T-helper 2 cell treated with Interferon-gamma antibody and Interleukin-4, amounts not matched to agents 100 ng/mL and 5 ng/mL, for 36 hours (primary cell): ENCODE measurements around the gene GNAI3. TPM values are rescaled to one million over a fixed set of nuclear protein-coding genes. Genes with fewer than 3 reads are reported as not detected.

Experiments used
- intact Hi-C: fragments of 100-400 bp; cut with micrococcal nuclease; formaldehyde crosslinking; loops from one replicate; pipeline ENCODE4 v1.15.1; 2023
- total RNA-seq: library from RNA; stranded (reverse); gene quantifications from 2 replicates; pipeline ENCODE4 v1.2.3, GENCODE V29; 2022

Gene GNAI3
- total RNA-seq, 1 donor from 2014 or later, result 9.5 TPM

- intact Hi-C loops, result no loop called here
Measured at GRCh38 chr1:109523706-109524105, 24.7 kb upstream of the GNAI3 start.

DNA sequence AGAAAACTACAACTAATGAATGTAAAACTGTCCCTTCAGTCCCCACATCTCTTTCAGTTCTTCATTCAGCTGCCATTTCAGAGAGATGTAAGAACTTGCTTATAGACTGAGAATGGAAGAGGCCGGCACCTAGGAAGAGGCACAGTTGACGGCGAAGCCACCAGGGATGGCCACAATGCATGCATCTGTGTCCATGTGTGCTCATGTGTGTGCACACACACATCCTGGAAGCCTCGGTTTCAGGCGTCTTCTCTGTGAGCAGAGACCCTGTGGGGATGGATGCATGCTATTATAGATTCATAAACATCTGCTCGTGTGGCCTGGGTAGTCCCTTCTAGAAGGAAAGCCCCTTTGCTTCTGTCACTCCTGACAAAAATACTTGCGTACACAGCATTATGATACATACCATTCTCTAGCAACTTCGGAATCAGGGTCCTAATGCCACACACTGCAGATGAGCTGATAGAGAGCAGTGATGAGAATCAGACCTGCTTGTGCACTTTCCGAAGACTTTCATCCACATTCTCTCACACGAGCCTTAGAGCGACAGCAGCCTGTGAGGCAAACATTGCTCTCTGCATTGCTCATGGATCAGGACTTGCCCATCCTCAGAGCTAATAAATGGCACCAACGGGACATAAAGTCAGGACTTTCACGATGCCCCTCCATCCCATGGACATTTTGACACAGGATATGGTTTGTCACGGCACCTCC lies 21.2 kb upstream of the GNAI3 start:
- intact Hi-C loops, result no loop called here

DNA sequence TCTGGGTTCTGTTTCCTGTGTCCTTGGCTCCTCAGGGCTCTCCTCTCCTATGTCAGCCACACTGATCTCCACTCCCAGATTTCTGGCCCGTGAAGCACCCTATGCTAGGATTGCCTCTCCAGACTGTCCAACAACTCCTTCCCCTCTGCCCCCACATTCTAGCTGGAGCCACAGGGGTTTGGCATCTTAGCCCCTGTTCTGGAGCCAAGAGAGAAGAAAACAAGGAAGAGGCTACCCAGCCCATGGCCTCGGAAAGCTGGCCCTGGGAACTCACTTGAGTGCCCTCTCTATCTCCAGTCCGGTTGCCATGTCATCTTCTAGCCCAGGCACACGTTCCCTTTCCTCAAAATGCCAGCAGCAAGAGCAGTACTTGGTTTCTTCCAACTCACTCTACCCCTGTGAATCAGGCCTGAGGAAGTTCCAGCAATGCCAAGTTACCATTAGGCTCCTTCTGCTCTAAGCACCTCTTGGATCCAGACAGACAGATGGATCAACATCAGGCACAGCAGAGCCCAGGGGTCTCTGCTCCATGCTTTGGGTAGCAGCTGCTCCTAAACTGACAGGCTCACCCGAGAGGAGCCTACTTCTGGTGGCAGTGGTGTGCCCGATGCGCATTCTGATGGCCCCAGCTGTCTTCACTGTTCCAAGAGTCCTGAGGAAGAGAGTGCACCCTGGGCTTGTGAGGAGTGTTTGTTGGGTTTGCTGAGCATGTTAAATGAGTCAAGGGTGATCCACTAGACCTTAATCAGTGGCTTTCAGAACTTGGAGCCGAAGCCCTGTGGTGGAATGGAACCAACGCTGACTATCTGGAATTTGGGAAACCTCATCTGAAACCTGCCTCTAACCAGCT lies 20.3 kb upstream of the GNAI3 start:
- intact Hi-C loops, result no loop called here

DNA sequence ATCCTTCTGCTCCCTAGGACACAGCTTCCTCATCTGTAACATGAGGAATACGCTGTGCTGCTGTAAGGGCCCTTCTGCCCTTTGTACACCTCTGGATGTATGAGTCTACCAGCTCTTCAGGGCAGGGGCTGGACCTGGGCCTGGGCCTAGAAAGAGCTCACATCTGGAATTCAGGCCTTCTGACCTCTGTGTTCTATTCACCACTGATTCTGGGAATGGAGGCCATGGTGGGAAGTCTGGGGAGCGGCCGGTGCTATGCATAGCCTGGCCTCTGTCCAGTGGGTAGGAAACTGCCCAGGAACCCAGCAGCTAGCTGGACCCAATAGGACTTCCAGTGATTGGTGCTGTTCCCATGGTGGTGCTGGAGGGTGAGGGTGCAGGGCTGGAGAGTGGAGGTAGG lies 19.7 kb upstream of the GNAI3 start:
- intact Hi-C loops, result no loop called here

DNA sequence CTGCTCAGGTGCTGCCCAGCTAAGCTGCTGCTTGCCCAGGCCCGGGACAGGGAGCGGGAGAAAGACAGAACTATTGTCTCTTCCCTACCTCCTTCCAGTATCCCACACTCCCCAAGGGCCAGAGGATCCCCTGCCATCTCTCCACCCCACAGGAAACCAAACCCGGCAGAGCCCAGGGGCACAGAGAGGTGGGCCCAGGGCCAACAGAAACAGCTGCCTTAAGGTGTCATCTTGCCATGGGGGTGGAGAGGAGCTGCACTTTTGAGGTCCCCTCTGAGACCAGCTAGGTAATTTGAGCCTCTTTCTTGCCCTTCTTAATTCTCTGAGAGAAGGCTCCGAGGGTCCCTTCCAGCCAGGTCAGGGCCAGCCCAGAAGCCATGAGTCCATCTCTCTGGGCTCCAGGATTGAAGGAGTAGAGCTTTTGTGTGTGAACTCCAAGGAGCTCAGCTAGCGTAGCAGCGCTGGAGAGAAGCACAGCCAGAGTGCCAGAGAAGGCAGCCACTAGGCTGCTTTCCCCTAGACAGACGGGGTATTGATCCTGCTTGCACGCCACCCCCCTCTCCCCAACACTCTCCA lies 18.4 kb upstream of the GNAI3 start:
- intact Hi-C loops, result no loop called here

DNA sequence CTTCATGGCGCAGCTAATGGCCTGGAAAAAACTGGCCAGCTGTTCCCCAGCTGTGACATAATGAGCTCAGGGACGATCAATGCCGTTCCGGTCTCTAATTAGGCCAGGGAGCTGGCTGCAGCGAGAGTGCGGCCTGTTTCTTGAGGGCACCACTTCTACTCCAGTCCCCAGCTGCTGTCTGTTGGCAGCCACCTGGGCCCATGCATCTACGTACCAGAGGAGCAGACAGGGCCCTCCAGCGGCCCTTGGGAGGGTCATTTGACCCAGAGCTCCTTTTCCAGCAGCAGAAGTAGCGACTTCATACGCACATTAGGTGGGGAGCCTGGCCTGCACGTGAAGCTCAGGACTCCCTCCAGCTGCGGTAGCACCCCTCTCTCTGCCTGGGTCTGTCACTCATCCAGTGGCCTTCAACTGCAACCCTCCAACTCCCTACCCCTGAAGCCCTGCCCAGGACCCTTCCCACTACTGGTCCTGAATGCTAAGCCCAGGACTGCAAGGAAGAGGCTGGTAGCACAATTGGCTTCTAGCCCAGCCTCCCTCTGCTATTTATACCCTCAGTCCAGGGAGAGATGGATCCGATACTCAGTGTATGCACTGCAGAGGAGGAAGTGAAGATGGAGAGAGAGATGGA lies 17.8 kb upstream of the GNAI3 start:
- intact Hi-C loops, result no loop called here

GRCh38 chr1:109531380-109531779 lies 17.0 kb upstream of the GNAI3 start:
- intact Hi-C loops, result no loop called here

- intact Hi-C loops, result loop anchor here (1.0 to 2.0 kb wide), 7 partner anchors 34 to 269 kb away; partner anchors contain the start of genes CYB561D1 and PSMA5
Measured at GRCh38 chr1:109531826-109532364, 16.5 kb upstream of the GNAI3 start.

DNA sequence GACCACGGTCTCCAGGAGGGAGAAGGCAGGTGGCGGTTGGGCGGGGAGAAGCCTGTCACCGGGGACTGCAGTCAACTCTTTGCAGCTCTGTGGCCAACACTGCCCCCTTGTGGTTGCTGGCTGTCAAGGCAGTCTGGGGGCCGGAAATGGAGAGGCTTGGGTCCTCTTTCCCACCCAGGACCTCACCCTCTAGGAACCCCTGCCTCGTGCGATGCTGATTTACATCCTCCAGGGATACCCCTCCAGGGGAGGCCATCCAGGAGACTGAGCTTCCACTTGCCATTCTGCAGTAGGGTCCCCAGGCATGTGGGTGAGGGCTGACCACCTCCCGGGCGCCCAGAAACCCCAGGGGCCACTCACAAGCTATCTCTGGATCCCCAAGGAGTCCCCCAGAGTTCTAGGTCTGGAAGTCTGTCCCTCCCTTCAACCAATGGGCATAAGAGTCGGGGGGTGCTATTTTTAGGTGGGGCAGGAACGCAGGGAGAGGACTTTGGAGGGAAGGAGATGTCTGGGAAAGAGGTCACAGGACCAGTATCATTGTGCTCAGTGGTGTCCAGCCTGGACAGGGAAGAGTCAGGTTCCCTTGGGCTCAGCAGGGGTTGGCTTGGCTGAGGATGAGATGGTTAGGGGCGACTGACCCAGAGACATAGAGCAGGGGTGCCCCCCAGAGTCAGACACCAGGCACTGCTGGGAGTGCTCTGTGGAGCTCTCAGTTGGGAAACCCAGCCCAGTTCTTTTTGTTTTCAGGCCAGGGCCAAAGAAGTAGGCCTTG lies 15.9 kb upstream of the GNAI3 start:
- intact Hi-C loops, result loop anchor here (1.0 to 2.0 kb wide), 7 partner anchors 34 to 269 kb away; partner anchors contain the start of genes CYB561D1 and PSMA5

DNA sequence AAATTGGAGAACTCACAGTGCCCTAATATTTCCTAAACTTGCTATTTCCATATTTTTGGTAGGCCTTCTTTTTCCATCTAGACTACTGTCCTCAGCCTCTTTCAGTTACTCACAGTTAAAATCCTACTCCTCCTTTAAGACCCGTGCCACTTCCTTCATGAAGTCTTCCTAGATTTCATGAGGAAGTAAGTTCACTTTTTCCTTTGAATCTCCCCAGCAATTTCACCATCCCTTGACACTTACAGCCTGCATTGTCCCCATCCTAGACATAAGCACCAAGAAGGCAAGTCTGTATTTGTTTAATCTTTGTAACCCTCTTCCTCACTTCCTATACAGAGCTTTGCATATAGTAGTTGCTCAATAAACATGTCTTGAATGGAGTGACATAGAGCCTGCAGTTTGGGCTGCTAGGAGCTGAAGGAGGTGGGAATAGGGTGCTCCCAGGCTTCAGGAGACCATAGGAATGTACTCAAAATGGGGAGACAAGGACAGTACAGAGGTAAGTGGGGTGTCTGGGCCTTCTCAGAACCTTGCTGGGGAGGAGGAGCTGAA lies 14.0 kb upstream of the GNAI3 start:
- intact Hi-C loops, result no loop called here

- intact Hi-C loops, result no loop called here
Measured at GRCh38 chr1:109535481-109535880, 12.9 kb upstream of the GNAI3 start.

GRCh38 chr1:109535971-109536491 lies 12.4 kb upstream of the GNAI3 start:
- intact Hi-C loops, result no loop called here

DNA sequence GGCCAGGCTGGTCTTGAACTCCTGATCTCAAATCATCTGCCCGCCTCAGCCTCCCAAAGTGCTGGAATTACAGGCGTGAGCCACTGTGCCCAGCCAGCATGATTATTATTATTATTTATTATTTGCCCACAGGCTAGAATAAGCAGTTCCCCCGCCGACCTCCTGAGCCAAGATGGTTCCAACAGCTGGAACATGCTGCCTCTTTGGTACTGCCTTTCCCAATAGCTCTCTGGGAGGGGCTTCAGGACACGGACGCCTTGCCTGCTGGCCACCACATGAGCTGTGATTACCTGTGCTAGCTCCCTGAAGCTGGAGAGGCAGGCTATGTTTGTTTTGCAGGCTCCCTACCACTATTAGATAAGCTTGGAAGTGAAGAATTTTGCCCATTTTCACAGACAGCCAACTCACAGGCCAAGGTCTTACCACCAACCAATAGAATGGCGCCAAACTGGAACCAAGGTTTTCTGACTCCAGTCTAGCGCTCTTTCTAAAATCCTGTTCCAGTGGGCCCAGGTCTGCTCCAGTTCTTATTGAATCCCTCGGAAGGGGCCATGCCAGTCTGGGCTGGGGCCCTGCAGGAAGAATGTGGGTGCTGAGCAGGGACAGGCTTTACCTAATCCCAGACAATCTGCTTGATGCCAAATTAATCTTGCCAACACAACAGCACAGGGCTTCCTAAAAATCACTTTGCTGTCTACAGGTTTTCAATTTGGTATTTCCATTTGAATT lies 10.8 kb upstream of the GNAI3 start:
- intact Hi-C loops, result no loop called here

- intact Hi-C loops, result no loop called here
Measured at GRCh38 chr1:109538827-109539555, 9.4 kb upstream of the GNAI3 start.

GRCh38 chr1:109539676-109540075 lies 8.7 kb upstream of the GNAI3 start, which contains the start of gene GPR61:
TSS of gene GPR61 (plus strand) at chr1:109539872. CDS start at chr1:109543023, 3,151 bp downstream.
- intact Hi-C loops, result no loop called here

- intact Hi-C loops, result no loop called here
Measured at GRCh38 chr1:109541102-109541501, 7.3 kb upstream of the GNAI3 start.

DNA sequence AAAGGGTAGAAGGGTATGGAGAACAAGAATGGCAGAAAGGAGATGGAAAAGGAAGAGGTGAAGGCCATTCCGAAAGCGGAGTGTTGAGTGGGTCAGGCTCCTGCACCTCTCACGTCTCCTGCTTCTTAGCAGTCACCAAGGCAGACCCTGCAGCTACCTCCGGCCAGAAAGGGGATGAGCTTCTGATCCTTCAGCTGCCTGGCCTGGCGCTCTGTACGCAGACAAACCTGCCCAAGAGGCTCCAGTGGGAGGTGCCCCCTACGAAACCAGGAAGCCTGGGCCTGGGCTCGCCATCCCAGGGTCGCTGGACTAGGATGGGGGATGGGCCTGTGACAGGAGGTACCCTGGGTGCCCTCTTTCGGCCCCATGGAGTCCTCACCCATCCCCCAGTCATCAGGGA lies 5.8 kb upstream of the GNAI3 start:
- intact Hi-C loops, result no loop called here

- intact Hi-C loops, result no loop called here
Measured at GRCh38 chr1:109543283-109543987, 5.0 kb upstream of the GNAI3 start.
